SK-N-SH (cell line): ENCODE data around the gene RALY. TPM values are rescaled to one million over a fixed set of nuclear protein-coding genes. Genes with fewer than 3 reads are reported as not detected.
A peak's percentile ranks its signal among the peaks of the same experiment; 100 is the strongest.

Experiments
- CTCF ChIA-PET: fragments of 300-600, 350-600 bp; formaldehyde crosslinking; extraction: SDS; loops from one replicate; lab custom pipeline; 2021; lab: Yijun Ruan, JAX
- POLR2A ChIA-PET: fragments of 350-600 bp; sonication (Branson Sonifier 250); formaldehyde crosslinking; extraction: SDS; loops from one replicate; lab custom pipeline; 2020; ENCODE audit warnings: antibody characterized with exemption, inconsistent platforms; lab: Yijun Ruan, JAX
- DNase-seq: peaks from one replicate; pipeline ENCODE4 v3.0.0; 2012
- H2AFZ ChIP-seq: fragments of 200-600 bp; sonication (generic); 2 replicates; pipeline ENCODE4 v1.8.1; 2016; ENCODE audit warnings: antibody characterized with exemption, mild to moderate bottlenecking, low read depth
- H3F3A ChIP-seq: fragments of 200-600 bp; sonication (generic); replicated peaks from 2 replicates; pipeline ENCODE3; 2016; ENCODE audit warnings: antibody characterized with exemption, mild to moderate bottlenecking; ENCODE audit not compliant: insufficient read depth
- H3K27ac ChIP-seq, 2 experiments: fragments of 200-500 bp in 1 of 2; fragments of 200-600 bp in 1 of 2; sonication (Bioruptor generic) in 1 of 2; sonication (generic), shearing (Covaris generic) in 1 of 2; 2 replicates each; pipeline versions ENCODE4 v1.5.1 to v1.6.1; 2014 to 2016; ENCODE audit warnings: low read depth in 2 of 2, inconsistent platforms in 1 of 2, low read length in 1 of 2, mild to moderate bottlenecking in 1 of 2, mixed read lengths in 1 of 2
- H3K27me3 ChIP-seq: fragments of 200-600 bp; sonication (generic), shearing (Covaris generic); 2 replicates; pipeline ENCODE4 v1.6.1; 2016; ENCODE audit warnings: mixed run types; ENCODE audit not compliant: insufficient read depth
- H3K36me3 ChIP-seq, 2 experiments: fragments of 200-500 bp in 1 of 2; fragments of 200-600 bp in 1 of 2; sonication (Bioruptor generic) in 1 of 2; sonication (generic) in 1 of 2; replicated peaks in 1 of 2; 2 replicates each; pipeline versions ENCODE3 to v1.5.1; 2014 to 2016; ENCODE audit warnings: low read length in 1 of 2, mild to moderate bottlenecking in 1 of 2; ENCODE audit not compliant: insufficient read depth in 2 of 2, control insufficient read depth in 1 of 2
- H3K4me1 ChIP-seq, 2 experiments: fragments of 200-500 bp in 1 of 2; fragments of 200-600 bp in 1 of 2; sonication (Bioruptor generic) in 1 of 2; sonication (generic), shearing (Covaris generic) in 1 of 2; 2 replicates each; pipeline versions ENCODE4 v1.5.1 to v1.6.1; 2014 to 2016; ENCODE audit warnings: low read depth in 1 of 2, low read length in 1 of 2, mixed run types in 1 of 2; ENCODE audit not compliant: insufficient read depth in 2 of 2, control insufficient read depth in 1 of 2
- H3K4me2 ChIP-seq: fragments of 200-600 bp; sonication (generic), shearing (Covaris generic); 2 replicates; pipeline ENCODE4 v1.6.1; 2017; ENCODE audit warnings: mixed run types
- H3K4me3 ChIP-seq, 2 experiments: fragments of 200-500 bp in 1 of 2; fragments of 200-600 bp in 1 of 2; sonication (Bioruptor generic) in 1 of 2; sonication (generic), shearing (Covaris generic) in 1 of 2; 2 replicates each; pipeline versions ENCODE4 v1.5.1 to v1.8.1; 2014 to 2016; ENCODE audit warnings: low read depth in 2 of 2, inconsistent platforms in 1 of 2, low read length in 1 of 2, mild to moderate bottlenecking in 1 of 2, mixed read lengths in 1 of 2, moderate library complexity in 1 of 2
- H3K79me2 ChIP-seq: fragments of 200-600 bp; sonication (generic); 2 replicates; pipeline ENCODE4 v1.8.1; 2017; ENCODE audit warnings: mild to moderate bottlenecking; ENCODE audit not compliant: insufficient read depth
- H3K9ac ChIP-seq: fragments of 200-600 bp; sonication (generic); 2 replicates; pipeline ENCODE4 v1.6.1; 2017; ENCODE audit warnings: mixed run types
- H3K9me2 ChIP-seq: fragments of 200-600 bp; sonication (generic); 2 replicates; pipeline ENCODE4 v1.6.1; 2017; ENCODE audit warnings: mixed run types
- H3K9me3 ChIP-seq: fragments of 200-600 bp; sonication (generic); 2 replicates; pipeline ENCODE4 v1.6.1; 2017; ENCODE audit warnings: mixed run types, mild to moderate bottlenecking, moderate library complexity
- H4K20me1 ChIP-seq: fragments of 200-600 bp; sonication (generic); 2 replicates; pipeline ENCODE4 v1.6.1; 2017; ENCODE audit warnings: mild to moderate bottlenecking, mixed run types; ENCODE audit not compliant: insufficient read depth
- ELF1 ChIP-seq: IDR thresholded peaks from 2 replicates; pipeline ENCODE4 v1.4.0; 2012
- FOSL2 ChIP-seq: IDR thresholded peaks from 2 replicates; pipeline ENCODE4 v1.4.0; 2012; ENCODE audit warnings: low read depth, mild to moderate bottlenecking, moderate library complexity, borderline replicate concordance
- FOXM1 ChIP-seq: IDR thresholded peaks from 2 replicates; pipeline ENCODE4 v1.4.0; 2012; ENCODE audit warnings: low read depth, mild to moderate bottlenecking
- GABPA ChIP-seq: IDR thresholded peaks from 2 replicates; pipeline ENCODE4 v1.4.0; 2012; ENCODE audit warnings: low read depth, mild to moderate bottlenecking
- GATA2 ChIP-seq: sonication (generic); formaldehyde crosslinking; IDR thresholded peaks from 2 replicates; pipeline ENCODE4 v1.5.0; 2020; ENCODE audit warnings: mild to moderate bottlenecking, missing genetic modification reagents
- MAX ChIP-seq: IDR thresholded peaks from 2 replicates; pipeline ENCODE4 v1.4.0; 2012; ENCODE audit warnings: low read depth
- NFIC ChIP-seq: IDR thresholded peaks from 2 replicates; pipeline ENCODE4 v1.4.0; 2012; ENCODE audit warnings: borderline replicate concordance
- PBX3 ChIP-seq: IDR thresholded peaks from 2 replicates; pipeline ENCODE4; 2012
- POLR2AphosphoS5 ChIP-seq: IDR thresholded peaks from 2 replicates; pipeline ENCODE4 v1.6.1; 2012; ENCODE audit warnings: low read depth, low read length
- RFX5 ChIP-seq: IDR thresholded peaks from 2 replicates; pipeline ENCODE4 v1.6.1; 2012; ENCODE audit warnings: mild to moderate bottlenecking, improper control_type of control experiment, low read length
- SMC3 ChIP-seq: IDR thresholded peaks from 2 replicates; pipeline ENCODE4 v1.6.1; 2012; ENCODE audit warnings: low read depth, low read length, improper control_type of control experiment
- TAF1 ChIP-seq: IDR thresholded peaks from 2 replicates; pipeline ENCODE4 v1.6.1; 2012; ENCODE audit warnings: low read depth, mild to moderate bottlenecking, low read length, moderate library complexity, borderline replicate concordance
- TEAD4 ChIP-seq: IDR thresholded peaks from 2 replicates; pipeline ENCODE4 v1.4.0; 2012; ENCODE audit warnings: mild to moderate bottlenecking, borderline replicate concordance; ENCODE audit not compliant: insufficient read depth
- ZBTB33 ChIP-seq: IDR thresholded peaks from 2 replicates; pipeline ENCODE4 v1.4.0; 2012; ENCODE audit warnings: low read depth, borderline replicate concordance
- WGBS: methylation state at CpG from one replicate; pipeline ENCODE4 v1.1.6; 2017; ENCODE audit warnings: low lambda C conversion rate; 5-methylcytosine and 5-hydroxymethylcytosine counted together
- polyA plus RNA-seq, 3 experiments: library from polyadenylated mRNA; depleted of rRNA; stranded (reverse); fragments of >200 nt; gene quantifications; 2 replicates each; pipeline ENCODE4 v1.2.3, GENCODE V29; 2012
- TF ChIP-seq, protein P1 (sequence below): fragments of 150-350 bp; IDR thresholded peaks from 2 replicates; pipeline ENCODE4 v1.6.1; 2017; ENCODE audit warnings: antibody characterized with exemption, low read length, low read depth, borderline replicate concordance
- TF ChIP-seq, protein P2 (sequence below): fragments of 200-600 bp; sonication (generic); IDR thresholded peaks from 2 replicates; pipeline ENCODE4 v1.6.1; 2017; ENCODE audit warnings: antibody characterized with exemption, mild to moderate bottlenecking, moderate library complexity

Gene RALY
- polyA plus RNA-seq, 1 of the 3 experiments (the other 2 are of a cell fraction), result 130 TPM

- peak overlapping the region; percentile 88 to 89 for H3K4me3 ChIP-seq
- TF ChIP-seq POLR2AphosphoS5 (no peak), ELF1 (no peak), GATA2 (CRISPR knock-in tag) (no peak), ZBTB33 (no peak), MAX (no peak), TAF1 (no peak), NFIC (no peak), RFX5 (no peak), PBX3 (no peak), GABPA (no peak), SMC3 (no peak), TEAD4 (no peak), FOSL2 (no peak), FOXM1 (no peak)
- TF ChIP-seq, protein P1, sequence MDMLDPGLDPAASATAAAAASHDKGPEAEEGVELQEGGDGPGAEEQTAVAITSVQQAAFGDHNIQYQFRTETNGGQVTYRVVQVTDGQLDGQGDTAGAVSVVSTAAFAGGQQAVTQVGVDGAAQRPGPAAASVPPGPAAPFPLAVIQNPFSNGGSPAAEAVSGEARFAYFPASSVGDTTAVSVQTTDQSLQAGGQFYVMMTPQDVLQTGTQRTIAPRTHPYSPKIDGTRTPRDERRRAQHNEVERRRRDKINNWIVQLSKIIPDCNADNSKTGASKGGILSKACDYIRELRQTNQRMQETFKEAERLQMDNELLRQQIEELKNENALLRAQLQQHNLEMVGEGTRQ, result no peak
- TF ChIP-seq, protein P2, sequence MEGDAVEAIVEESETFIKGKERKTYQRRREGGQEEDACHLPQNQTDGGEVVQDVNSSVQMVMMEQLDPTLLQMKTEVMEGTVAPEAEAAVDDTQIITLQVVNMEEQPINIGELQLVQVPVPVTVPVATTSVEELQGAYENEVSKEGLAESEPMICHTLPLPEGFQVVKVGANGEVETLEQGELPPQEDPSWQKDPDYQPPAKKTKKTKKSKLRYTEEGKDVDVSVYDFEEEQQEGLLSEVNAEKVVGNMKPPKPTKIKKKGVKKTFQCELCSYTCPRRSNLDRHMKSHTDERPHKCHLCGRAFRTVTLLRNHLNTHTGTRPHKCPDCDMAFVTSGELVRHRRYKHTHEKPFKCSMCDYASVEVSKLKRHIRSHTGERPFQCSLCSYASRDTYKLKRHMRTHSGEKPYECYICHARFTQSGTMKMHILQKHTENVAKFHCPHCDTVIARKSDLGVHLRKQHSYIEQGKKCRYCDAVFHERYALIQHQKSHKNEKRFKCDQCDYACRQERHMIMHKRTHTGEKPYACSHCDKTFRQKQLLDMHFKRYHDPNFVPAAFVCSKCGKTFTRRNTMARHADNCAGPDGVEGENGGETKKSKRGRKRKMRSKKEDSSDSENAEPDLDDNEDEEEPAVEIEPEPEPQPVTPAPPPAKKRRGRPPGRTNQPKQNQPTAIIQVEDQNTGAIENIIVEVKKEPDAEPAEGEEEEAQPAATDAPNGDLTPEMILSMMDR, result no peak
- ChIA-PET CTCF (interaction anchor here (1.1 kb wide), 1 partner anchor 155 kb away, joined by 3 read pairs; no protein-coding TSS in a partner anchor), POLR2A (interaction anchor here (1.0 to 1.6 kb wide), 3 partner anchors 7 to 24 kb away, joined by 3 to 6 read pairs (median 3); no protein-coding TSS in a partner anchor)
- H3K4me2 ChIP-seq, result peak overlapping the region; percentile 96
- peaks cover 21 to 23% of the 10 kb centered on the region in 2 experiments; a peak in 3 of 4 replicates for H3K4me1 ChIP-seq
- H3K79me2 ChIP-seq, result peaks cover 45% of the 10 kb centered on the region
- H3F3A ChIP-seq, result peaks cover 8% of the 10 kb centered on the region
- H3K27me3 ChIP-seq, result no peaks in the 10 kb centered on the region
- peak overlapping the region; percentile 90 to 96 for H3K27ac ChIP-seq
- 35% methylated on average over 20 of the region's 20 CpGs for WGBS
- H2AFZ ChIP-seq, result peak overlapping the region; percentile 93
- no peaks in the 10 kb centered on the region for H3K9me3 ChIP-seq
- H4K20me1 ChIP-seq, result peaks cover 30% of the 10 kb centered on the region
- H3K9ac ChIP-seq, result peak overlapping the region; percentile 85
- H3K9me2 ChIP-seq, result no peaks in the 10 kb centered on the region
- H3K36me3 ChIP-seq, result peaks cover 0 to 3% of the 10 kb centered on the region in 2 experiments
- DNase-seq, result no peak
These were observed 1.4 kb upstream of the RALY start for GRCh38 chr20:33992145-33992922.
